SK-MEL-5 (cell line): ENCODE measurements around the gene C1QTNF9B. TPM values are rescaled to one million over a fixed set of nuclear protein-coding genes. Genes with fewer than 3 reads are reported as not detected.

Experiments
- DNase-seq: peaks from one replicate; pipeline ENCODE4 v3.0.0-alpha.2; 2016; ENCODE audit warnings: low read depth, low spot score
- in situ Hi-C: cut with HindIII; loops from 2 replicates; pipeline ENCODE4 v1.10.0; 2016; ENCODE audit warnings: low sequenced_read_pairs, high pct_unique_total_duplicates, low pct_unique_long_range_greater_than_20kb
- total RNA-seq: library from RNA; depleted of rRNA; stranded (reverse); fragments of >200 nt; shearing (Covaris generic); gene quantifications from 2 replicates; pipeline ENCODE4 v1.2.3, GENCODE V29; 2014; rRNA removed

Gene C1QTNF9B
- total RNA-seq, 1 experiment from 2014 or later, result not detected

DNA sequence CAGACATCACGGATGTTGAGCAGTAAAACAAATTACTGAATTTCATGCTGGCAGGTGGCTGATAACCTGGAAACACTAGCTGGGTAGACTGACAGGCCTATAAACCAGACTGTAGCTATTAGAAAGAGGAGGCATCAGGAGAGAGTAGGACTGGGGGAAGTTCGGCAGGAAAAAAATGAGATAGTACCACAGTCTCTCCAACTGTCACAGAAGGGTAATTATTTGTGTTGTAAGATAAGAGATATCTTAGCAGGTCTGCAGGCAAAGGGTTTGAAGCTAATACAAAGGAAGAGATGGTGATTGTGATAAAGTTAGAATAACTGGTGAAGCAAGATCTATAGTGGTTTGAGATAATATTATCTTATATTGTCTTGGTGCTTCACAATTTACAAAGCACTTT lies 49.8 kb downstream of the C1QTNF9B start:
- DNase-seq, result no peak
- in situ Hi-C loops, result no loop called here

DNA sequence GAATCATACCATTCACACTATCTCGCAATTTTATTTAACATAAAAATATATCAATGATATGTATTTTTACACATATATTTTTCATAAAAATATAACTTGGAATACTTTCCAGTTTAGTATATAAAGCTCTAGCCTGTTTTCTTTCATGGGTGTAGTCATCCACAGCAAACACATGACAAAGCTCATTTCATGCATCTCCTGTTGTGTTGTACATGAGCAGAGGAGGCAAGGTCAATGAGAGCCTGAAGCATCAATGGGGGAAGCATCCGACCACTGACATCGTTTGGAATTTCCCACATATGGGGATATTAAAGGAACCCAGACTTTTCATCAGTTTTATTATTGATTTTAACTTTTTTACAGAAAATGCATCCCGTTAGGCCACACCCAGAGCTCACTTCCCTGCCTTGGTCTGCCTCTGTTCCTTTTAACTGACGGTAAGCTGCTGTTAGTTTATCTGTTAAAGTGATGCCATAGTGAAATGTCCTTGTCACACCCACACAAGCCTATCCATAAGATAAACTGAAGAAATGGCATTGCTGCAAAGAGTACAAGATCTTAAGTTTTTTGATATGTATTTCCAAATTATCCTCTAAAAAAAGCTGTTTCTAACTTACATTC lies 52.1 kb downstream of the C1QTNF9B start:
- DNase-seq, result no peak
- in situ Hi-C loops, result no loop called here

DNA sequence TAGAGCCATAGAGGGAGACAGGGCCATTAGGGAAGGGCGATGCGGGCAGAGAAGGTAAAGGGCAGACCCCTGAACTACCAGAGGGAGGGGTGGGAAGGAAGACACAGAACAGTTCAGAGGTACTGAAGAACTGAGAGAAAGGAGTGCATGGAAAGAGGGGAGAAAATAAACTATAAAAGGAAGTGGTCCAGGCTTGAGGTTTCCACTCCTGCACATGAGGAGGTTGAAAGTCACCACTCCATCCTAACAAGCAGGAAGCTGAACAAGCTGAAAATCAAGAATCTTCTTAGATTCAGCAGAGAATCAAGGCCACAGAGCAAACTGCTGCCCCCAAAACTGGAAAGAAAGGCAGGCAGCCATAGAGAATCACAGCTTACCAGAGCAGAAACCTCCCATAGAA lies 53.2 kb downstream of the C1QTNF9B start:
- in situ Hi-C loops, result no loop called here
- DNase-seq, result no peak

DNA sequence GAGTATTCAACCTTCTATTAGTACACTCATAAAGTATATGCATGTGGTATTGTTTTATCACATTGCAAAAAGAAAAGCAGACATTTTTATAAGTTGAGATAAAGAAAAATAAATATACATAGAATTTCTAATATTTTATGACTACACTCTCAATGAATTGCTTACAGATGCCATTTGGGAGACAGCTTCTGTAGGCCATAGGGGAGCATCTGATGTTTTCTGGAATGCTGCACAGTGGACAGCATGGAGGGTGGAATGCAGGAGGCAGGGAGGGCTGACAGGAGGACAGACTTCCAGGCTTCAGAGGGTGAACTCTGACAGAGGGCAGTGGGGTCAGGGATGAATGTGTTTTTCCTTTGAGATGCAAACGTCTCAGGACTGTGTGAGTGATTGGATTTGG lies 53.9 kb downstream of the C1QTNF9B start:
- DNase-seq, result no peak
- in situ Hi-C loops, result no loop called here

DNA sequence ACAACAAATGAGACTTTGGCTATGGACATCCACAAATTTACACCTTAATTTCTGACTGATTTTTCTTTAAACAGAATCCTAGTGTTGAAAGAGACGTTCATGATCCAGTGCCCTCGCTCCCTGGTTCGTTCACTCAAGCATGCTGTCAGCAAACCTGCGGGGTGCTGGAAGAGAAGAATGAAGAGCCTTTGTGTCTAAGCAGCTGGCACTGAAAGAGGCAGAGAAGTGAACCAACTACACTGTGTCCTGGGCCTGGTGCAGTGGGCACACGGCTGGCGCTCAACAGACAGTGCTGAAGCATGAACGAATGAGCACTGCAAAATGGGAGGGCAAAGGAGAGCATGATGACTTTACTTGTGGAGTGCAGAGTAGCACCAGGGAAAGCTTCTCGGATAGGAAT lies 54.9 kb downstream of the C1QTNF9B start:
- no peak for DNase-seq
- in situ Hi-C loops, result no loop called here

Other genes with a start within 250 kb of the C1QTNF9B start
- 62.1 and 63.7 TPM in 2 replicates for gene MIPEP, start 8.1 kb downstream of the C1QTNF9B start, total RNA-seq